Hepatocyte (in vitro differentiated cells): ENCODE measurements around the gene EPHB1. TPM values are rescaled to one million over a fixed set of nuclear protein-coding genes. Genes with fewer than 3 reads are reported as not detected.

Experiments used
- DNase-seq: peaks from one replicate; pipeline ENCODE4 v3.0.0-alpha.2; 2016; ENCODE audit warnings: low spot score
- H2AFZ ChIP-seq: fragments of 200-600 bp; sonication (generic); 2 replicates; pipeline ENCODE4 v1.6.0; 2016; ENCODE audit warnings: antibody characterized with exemption, mild to moderate bottlenecking
- H3K27ac ChIP-seq: fragments of 200-600 bp; sonication (generic); 2 replicates; pipeline ENCODE4 v1.5.1; 2016; ENCODE audit warnings: mild to moderate bottlenecking
- H3K27me3 ChIP-seq: fragments of 200-600 bp; sonication (generic); 2 replicates; pipeline ENCODE4 v1.6.1; 2016
- H3K36me3 ChIP-seq: fragments of 200-600 bp; sonication (generic); replicated peaks from 2 replicates; pipeline ENCODE4 v1.5.1; 2016; ENCODE audit warnings: low read depth; ENCODE audit not compliant: insufficient read depth
- H3K4me1 ChIP-seq: fragments of 200-600 bp; sonication (generic); 2 replicates; pipeline ENCODE4 v1.5.1; 2016; ENCODE audit warnings: mild to moderate bottlenecking, moderate library complexity; ENCODE audit not compliant: insufficient read depth
- H3K4me2 ChIP-seq: fragments of 200-600 bp; sonication (generic); 2 replicates; pipeline ENCODE4 v1.6.0; 2016
- H3K4me3 ChIP-seq: fragments of 200-600 bp; sonication (generic); 2 replicates; pipeline ENCODE4 v1.5.1; 2016; ENCODE audit warnings: mild to moderate bottlenecking
- H3K79me2 ChIP-seq: fragments of 200-600 bp; sonication (generic); 2 replicates; pipeline ENCODE4 v1.6.0; 2017; ENCODE audit warnings: mild to moderate bottlenecking
- H3K9me2 ChIP-seq: fragments of 200-600 bp; sonication (generic); replicated peaks from 2 replicates; pipeline ENCODE4 v1.6.0; 2017; ENCODE audit warnings: mild to moderate bottlenecking; ENCODE audit not compliant: insufficient read depth
- H3K9me3 ChIP-seq: fragments of 200-600 bp; sonication (generic); 2 replicates; pipeline ENCODE4 v1.5.1; 2016; ENCODE audit warnings: low read depth, mild to moderate bottlenecking
- H4K20me1 ChIP-seq: fragments of 200-600 bp; sonication (generic); 2 replicates; pipeline ENCODE4 v1.6.0; 2016; ENCODE audit warnings: mild to moderate bottlenecking; ENCODE audit not compliant: insufficient read depth, poor library complexity, severe bottlenecking
- CTCF ChIP-seq: fragments of 200-600 bp; sonication (generic); IDR thresholded peaks from 2 replicates; pipeline ENCODE4 v1.5.1; 2016; ENCODE audit warnings: antibody characterized with exemption, mild to moderate bottlenecking; ENCODE audit not compliant: poor library complexity
- EZH2 ChIP-seq: fragments of 200-600 bp; sonication (generic); IDR thresholded peaks from 2 replicates; pipeline ENCODE4 v1.6.1; 2016; ENCODE audit warnings: antibody characterized with exemption, mild to moderate bottlenecking, borderline replicate concordance
- EZH2phosphoT487 ChIP-seq: fragments of 200-600 bp; sonication (generic); IDR thresholded peaks from one replicate; pipeline ENCODE4 v1.6.1; 2018; ENCODE audit warnings: antibody characterized with exemption, mild to moderate bottlenecking, low read depth, moderate library complexity; ENCODE audit not compliant: unreplicated experiment, severe bottlenecking
- WGBS: methylation state at CpG from one replicate; pipeline ENCODE4 v1.1.6; 2016; ENCODE audit warnings: low lambda C conversion rate; ENCODE audit errors: missing lambda C conversion rate; 5-methylcytosine and 5-hydroxymethylcytosine counted together
- polyA plus RNA-seq: library from polyadenylated mRNA; unstranded; fragments of >200 nt; fragmentation: Nextera tagmentation; extraction: Ambion mirVana; gene quantifications from 2 replicates; pipeline ENCODE4 v1.2.1, GENCODE V29; 2016
- total RNA-seq: library from RNA; depleted of rRNA; stranded (reverse); fragments of >200 nt; gene quantifications from 2 replicates; pipeline ENCODE4 v1.2.3, GENCODE V29; 2014

Gene EPHB1
- total and polyA plus RNA-seq, 2 experiments from 2014 or later: 3.3 to 5.6 TPM

- WGBS: 75% methylated on average over 1 of the region's 1 CpG
- no peaks in the 10 kb centered on the region for H3K36me3 ChIP-seq
- no peak overlapping the region for H3K27ac ChIP-seq
- TF ChIP-seq EZH2 (no peak), EZH2phosphoT487 (no peak), CTCF (no peak)
- no peaks in the 10 kb centered on the region for H3K9me2 ChIP-seq
- H3K4me1 ChIP-seq: no peaks in the 10 kb centered on the region
- H3K79me2 ChIP-seq: no peaks in the 10 kb centered on the region
- no peak overlapping the region for H3K4me2 ChIP-seq
- no peak overlapping the region for H2AFZ ChIP-seq
- DNase-seq: no peak
- H3K4me3 ChIP-seq: no peak overlapping the region
- no peaks in the 10 kb centered on the region for H4K20me1 ChIP-seq
- H3K27me3 ChIP-seq: no peaks in the 10 kb centered on the region
- H3K9me3 ChIP-seq: no peaks in the 10 kb centered on the region
These were observed 288.1 kb downstream of the EPHB1 start for GRCh38 chr3:135083179-135083578.

DNA sequence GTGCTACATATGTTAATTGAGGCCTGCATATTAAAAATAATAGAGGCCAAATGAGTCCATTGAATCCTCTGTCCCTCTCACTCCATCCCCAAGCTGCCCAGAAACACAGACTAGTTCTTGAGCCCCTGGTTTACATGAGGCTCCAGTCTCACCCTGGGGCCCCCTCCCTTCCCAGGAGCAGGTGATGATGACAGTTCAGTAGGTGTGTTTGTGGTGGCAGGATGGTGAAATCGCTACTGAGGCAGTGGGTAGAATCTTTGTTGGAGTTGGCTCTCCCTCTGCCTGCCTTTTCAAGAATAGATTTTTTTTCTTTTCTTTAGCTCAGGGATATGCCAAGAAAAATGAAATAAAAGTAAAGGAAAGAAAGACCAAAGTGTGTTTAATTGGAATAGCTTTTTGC, 288.7 kb downstream of the EPHB1 start:
- Histone ChIP-seq H4K20me1 (no peaks in the 10 kb centered on the region), H3K27ac (no peak overlapping the region), H3K79me2 (no peaks in the 10 kb centered on the region), H3K4me3 (no peak overlapping the region), H3K36me3 (no peaks in the 10 kb centered on the region), H2AFZ (no peak overlapping the region), H3K4me2 (no peak overlapping the region), H3K27me3 (no peaks in the 10 kb centered on the region), H3K9me3 (no peaks in the 10 kb centered on the region), H3K4me1 (no peaks in the 10 kb centered on the region), H3K9me2 (no peaks in the 10 kb centered on the region)
- DNase-seq: no peak
- TF ChIP-seq EZH2: no peak
- 100% methylated on average over 1 of the region's 1 CpG for WGBS

DNA sequence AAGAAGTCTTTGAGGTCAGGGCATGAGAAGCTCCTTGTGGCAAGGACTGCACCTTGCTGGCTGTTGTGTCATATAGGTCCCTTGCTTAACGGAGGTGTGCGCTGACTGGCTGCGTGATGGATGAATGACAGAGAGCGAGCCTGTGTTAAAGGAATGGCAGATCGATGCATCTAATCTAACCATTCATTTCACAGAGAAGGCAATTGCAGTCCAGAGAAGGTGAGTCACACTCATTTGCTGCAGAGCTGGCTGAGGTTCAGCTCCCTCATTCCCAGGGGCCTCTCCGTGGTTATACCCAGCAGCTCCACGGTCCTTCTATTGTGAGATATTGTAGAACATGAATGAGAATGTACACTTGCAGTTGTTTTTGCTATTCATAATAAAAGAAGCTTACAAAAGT, 289.3 kb downstream of the EPHB1 start:
- H3K79me2 ChIP-seq: no peaks in the 10 kb centered on the region
- 70% methylated on average over 7 of the region's 7 CpGs for WGBS
- no peak for DNase-seq
- no peak overlapping the region for H3K27ac ChIP-seq
- no peak overlapping the region for H3K4me3 ChIP-seq
- no peaks in the 10 kb centered on the region for H4K20me1 ChIP-seq
- no peaks in the 10 kb centered on the region for H3K9me3 ChIP-seq
- H2AFZ ChIP-seq: no peak overlapping the region
- H3K4me1 ChIP-seq: no peaks in the 10 kb centered on the region
- H3K27me3 ChIP-seq: no peaks in the 10 kb centered on the region
- TF ChIP-seq EZH2phosphoT487: no peak
- TF ChIP-seq EZH2: no peak
- no peak overlapping the region for H3K4me2 ChIP-seq
- H3K9me2 ChIP-seq: no peaks in the 10 kb centered on the region
- no peaks in the 10 kb centered on the region for H3K36me3 ChIP-seq

GRCh38 chr3:135084976-135085375, 289.9 kb downstream of the EPHB1 start:
- Histone ChIP-seq H3K4me1 (no peaks in the 10 kb centered on the region), H3K79me2 (no peaks in the 10 kb centered on the region), H3K9me2 (no peaks in the 10 kb centered on the region), H2AFZ (no peak overlapping the region), H3K4me3 (no peak overlapping the region), H3K4me2 (no peak overlapping the region), H3K9me3 (no peaks in the 10 kb centered on the region), H3K27me3 (no peaks in the 10 kb centered on the region), H3K27ac (no peak overlapping the region), H3K36me3 (no peaks in the 10 kb centered on the region), H4K20me1 (no peaks in the 10 kb centered on the region)
- WGBS: 65% methylated on average over 3 of the region's 3 CpGs
- no peak for DNase-seq
- TF ChIP-seq EZH2: no peak
- no peak for TF ChIP-seq CTCF
- no peak for TF ChIP-seq EZH2phosphoT487
